Gastroesophageal sphincter (tissue), 4 donors: ENCODE data around the gene ARPIN. TPM values are rescaled to one million over a fixed set of nuclear protein-coding genes. Genes with fewer than 3 reads are reported as not detected.
"Not testable (repeated sequence)": the region's sequence is repeated elsewhere in the genome, so short reads cannot be mapped to it uniquely, and the experiment has no call there.

ENCODE experiments used
- ATAC-seq: fragments of 150-250 bp; one replicate; pipeline ENCODE4 v1.9.1; 2016; ENCODE audit warnings: mild to moderate bottlenecking, moderate library complexity
- H3K27ac ChIP-seq, 4 donors: fragments of 200-600 bp; sonication (generic) in 3 of 4; 1 replicate in 3 of 4; 2 replicates in 1 of 4; pipeline ENCODE4 v1.5.1; 2016 to 2019
- H3K27me3 ChIP-seq: fragments of 200-600 bp; sonication (generic); one replicate; pipeline ENCODE4 v1.5.1; 2019
- H3K36me3 ChIP-seq, 2 donors: fragments of 200-600 bp; sonication (generic); one replicate each; pipeline ENCODE4 v1.5.1; 2019; ENCODE audit warnings: control low read depth in 1 of 2
- H3K4me1 ChIP-seq, 3 donors: fragments of 200-600 bp; sonication (generic); 1 replicate in 2 of 3; 2 replicates in 1 of 3; pipeline ENCODE4 v1.5.1; 2016 to 2019; ENCODE audit warnings: control low read depth in 2 of 3
- H3K4me3 ChIP-seq, 2 donors: fragments of 200-600 bp; sonication (generic); one replicate each; pipeline ENCODE4 v1.5.1; 2019; ENCODE audit warnings: mild to moderate bottlenecking in 1 of 2, moderate library complexity in 1 of 2
- H3K9me3 ChIP-seq, 3 donors: fragments of 200-600 bp; sonication (generic); one replicate each; pipeline ENCODE4 v1.5.1; 2017 to 2019; ENCODE audit warnings: control low read depth in 2 of 3
- EP300 ChIP-seq: sonication (generic); formaldehyde crosslinking; IDR thresholded peaks from one replicate; pipeline ENCODE4 v1.6.1; 2017; ENCODE audit warnings: antibody characterized with exemption, mild to moderate bottlenecking
- POLR2A ChIP-seq, 2 donors: fragments of 450-650 bp; IDR thresholded peaks; one replicate each; pipeline ENCODE4 v1.6.1; 2017; ENCODE audit warnings: antibody characterized with exemption in 2 of 2, mild to moderate bottlenecking in 2 of 2, moderate library complexity in 1 of 2
- POLR2AphosphoS5 ChIP-seq: sonication (generic); formaldehyde crosslinking; IDR thresholded peaks from one replicate; pipeline ENCODE4 v1.6.1; 2017; ENCODE audit warnings: antibody characterized with exemption
- WGBS, 2 donors: methylation state at CpG; one replicate each; pipeline ENCODE4 v1.1.5; 2018; ENCODE audit warnings: low coverage in 1 of 2; 5-methylcytosine and 5-hydroxymethylcytosine counted together
- total RNA-seq, 4 donors: library from RNA; depleted of rRNA; stranded (reverse); fragments of >200 nt; gene quantifications; one replicate each; pipeline ENCODE4 v1.1.0, GENCODE V29; 2016
- TF ChIP-seq, protein P1 (sequence below), 4 experiments: fragments of 200-600 bp in 2 of 4; fragments of 450-650 bp in 2 of 4; sonication (generic) in 1 of 4; IDR thresholded peaks; one replicate each; pipeline ENCODE4 v1.5.1; 2017 to 2019; ENCODE audit warnings: antibody characterized with exemption in 4 of 4, mild to moderate bottlenecking in 2 of 4, moderate library complexity in 2 of 4

The ARPIN gene
- 10 to 100 TPM; 20.9 to 25.4 (median 24.3) TPM for total RNA-seq

DNA sequence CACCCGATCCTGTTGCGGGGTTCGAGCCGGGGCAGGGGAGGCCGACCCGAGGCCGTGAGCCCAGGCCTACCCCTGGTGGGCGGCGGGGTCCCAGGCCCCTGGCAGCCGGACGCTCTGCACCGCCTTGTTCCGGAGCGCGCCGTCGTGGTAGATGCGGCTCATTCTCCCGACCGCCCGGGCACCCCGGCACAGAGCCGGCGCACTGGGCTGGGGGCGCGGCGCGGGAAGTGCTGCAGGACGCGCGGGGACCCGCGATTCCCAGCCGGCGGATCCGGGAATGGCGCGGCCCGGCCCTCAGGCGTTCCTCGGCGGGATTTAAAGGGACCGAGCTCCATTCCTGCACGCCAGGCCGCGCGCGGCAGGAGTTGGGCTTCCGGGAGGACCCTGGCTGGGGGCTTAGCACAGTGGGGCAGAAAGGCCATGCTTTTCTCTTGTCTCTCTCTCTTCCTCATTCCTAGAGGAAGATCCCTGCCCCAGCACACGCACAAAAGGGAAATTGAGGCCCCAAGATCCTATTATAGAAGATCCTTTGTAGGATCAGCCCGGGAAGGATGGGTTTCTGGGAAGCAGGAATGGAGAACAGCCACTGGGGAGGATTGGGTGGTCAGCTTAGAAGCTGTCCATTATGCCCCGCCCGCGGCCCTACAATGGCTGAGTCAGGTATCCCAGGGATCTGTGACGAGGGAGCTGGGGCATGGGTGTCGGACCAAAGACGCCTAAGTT is at the start of gene ARPIN:
Gene ARPIN, minus strand, starts transcription at position 279 of the 723 bp plus-strand sequence. Its CDS starts 117 bp downstream, at position 162.
- H3K4me3 ChIP-seq, result peak within 1 kb of the TSS; percentile 88 to 93
- H3K27ac ChIP-seq, result peak within 1 kb of the TSS; percentile 54 to 87 (median 85)
- TF ChIP-seq, protein P1, sequence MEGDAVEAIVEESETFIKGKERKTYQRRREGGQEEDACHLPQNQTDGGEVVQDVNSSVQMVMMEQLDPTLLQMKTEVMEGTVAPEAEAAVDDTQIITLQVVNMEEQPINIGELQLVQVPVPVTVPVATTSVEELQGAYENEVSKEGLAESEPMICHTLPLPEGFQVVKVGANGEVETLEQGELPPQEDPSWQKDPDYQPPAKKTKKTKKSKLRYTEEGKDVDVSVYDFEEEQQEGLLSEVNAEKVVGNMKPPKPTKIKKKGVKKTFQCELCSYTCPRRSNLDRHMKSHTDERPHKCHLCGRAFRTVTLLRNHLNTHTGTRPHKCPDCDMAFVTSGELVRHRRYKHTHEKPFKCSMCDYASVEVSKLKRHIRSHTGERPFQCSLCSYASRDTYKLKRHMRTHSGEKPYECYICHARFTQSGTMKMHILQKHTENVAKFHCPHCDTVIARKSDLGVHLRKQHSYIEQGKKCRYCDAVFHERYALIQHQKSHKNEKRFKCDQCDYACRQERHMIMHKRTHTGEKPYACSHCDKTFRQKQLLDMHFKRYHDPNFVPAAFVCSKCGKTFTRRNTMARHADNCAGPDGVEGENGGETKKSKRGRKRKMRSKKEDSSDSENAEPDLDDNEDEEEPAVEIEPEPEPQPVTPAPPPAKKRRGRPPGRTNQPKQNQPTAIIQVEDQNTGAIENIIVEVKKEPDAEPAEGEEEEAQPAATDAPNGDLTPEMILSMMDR (IDR thresholded peaks at IDR 0.05), result peak in 2 of 4 experiments; percentile 26 to 30
- TF ChIP-seq EP300 (no peak), POLR2AphosphoS5 (peak; percentile 4), POLR2A (IDR thresholded peaks at IDR 0.05) (peak in 1 of 2 donors; percentile 22)
- no peaks in the 10 kb centered on the region for H3K9me3 ChIP-seq
- H3K4me1 ChIP-seq, result peaks cover 0 to 28% (median 0%) of the 10 kb centered on the region in 3 donors
- ATAC-seq, result peak; percentile 84
- 39% methylated on average over 8 of the region's 57 CpGs; no CpG with 5 or more reads in 1 of the 2 donors for WGBS, 2 donors
- no peaks in the 10 kb centered on the region for H3K27me3 ChIP-seq
- peaks cover 0 to 27% of the 10 kb centered on the region in 2 donors for H3K36me3 ChIP-seq

DNA sequence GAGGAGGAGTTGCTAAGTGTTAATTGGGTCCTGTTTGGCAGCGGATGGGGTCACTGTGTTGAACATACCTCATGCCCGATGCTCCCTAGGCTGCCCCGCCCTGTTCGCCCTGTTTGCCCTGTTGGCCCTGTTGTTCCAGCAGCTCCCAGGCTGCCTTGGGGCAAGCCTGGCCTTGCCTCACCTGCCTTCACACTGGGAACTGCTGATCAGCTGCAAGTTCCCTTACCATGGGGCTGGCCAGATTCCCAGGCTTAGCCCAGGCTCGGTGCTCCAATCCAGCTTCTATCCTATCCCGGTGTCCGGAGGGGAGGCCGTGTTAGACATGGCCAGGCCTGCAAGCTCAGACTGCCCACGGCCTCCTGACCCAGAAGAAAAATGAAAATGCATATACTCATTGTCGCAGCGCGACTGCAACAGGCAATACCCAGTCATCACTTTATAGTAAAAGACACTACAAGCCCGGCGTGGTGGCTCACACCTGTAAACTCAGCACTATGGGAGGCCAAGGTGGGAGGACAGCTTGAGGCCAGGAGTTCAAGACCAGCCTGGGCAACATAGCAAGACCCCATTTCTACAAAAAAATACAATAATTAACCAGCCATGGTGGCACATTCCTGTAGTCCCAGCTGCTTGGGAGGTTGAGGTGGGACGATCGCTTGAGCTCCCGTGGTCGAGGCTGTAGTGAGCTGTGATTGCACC is 45.5 kb upstream of the ARPIN start:
- Histone ChIP-seq H3K4me3 (no peak overlapping the region), H3K27ac (no peak overlapping the region), H3K36me3 (no peaks in the 10 kb centered on the region), H3K4me1 (no peaks in the 10 kb centered on the region), H3K9me3 (no peaks in the 10 kb centered on the region), H3K27me3 (no peaks in the 10 kb centered on the region)
- no peak for ATAC-seq
- TF ChIP-seq, protein P1 (IDR thresholded peaks at IDR 0.05), result no peak
- TF ChIP-seq EP300 (no peak), POLR2A (IDR thresholded peaks at IDR 0.05) (no peak), POLR2AphosphoS5 (no peak)
- 92% methylated on average over 5 of the region's 18 CpGs; no CpG with 5 or more reads in 1 of the 2 donors for WGBS, 2 donors

DNA sequence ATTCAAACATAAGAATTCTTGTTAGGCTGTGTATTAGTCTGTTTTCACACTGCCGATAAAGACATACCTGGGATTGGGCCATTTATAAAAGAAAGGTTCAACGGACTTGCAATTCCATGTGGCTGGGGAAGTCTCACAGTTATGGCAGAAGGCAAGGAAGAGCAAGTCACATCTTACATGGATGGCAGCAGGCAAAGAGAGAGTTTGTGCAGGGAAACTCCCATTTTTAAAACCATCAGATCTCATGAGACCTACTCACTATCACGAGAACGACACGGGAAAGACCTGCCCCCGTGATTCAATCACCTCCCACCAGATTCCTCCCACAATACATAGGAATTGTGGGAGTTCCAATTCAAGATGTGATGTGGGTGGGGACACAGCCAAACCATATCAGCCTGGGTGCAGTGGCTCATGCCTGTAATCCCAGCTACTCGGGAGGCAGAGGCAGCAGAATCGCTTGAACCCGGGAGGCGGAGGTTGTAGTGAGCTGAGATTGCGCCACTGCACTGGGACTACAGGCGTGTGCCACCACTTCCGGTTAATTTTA is 42.8 kb upstream of the ARPIN start:
- 90 to 91% methylated on average over 8 to 12 of the region's 13 CpGs for WGBS, 2 donors
- not testable (repeated sequence) for ATAC-seq, H3K27ac ChIP-seq, H3K36me3 ChIP-seq, H3K4me3 ChIP-seq, H3K27me3 ChIP-seq, H3K4me1 ChIP-seq, H3K9me3 ChIP-seq

DNA sequence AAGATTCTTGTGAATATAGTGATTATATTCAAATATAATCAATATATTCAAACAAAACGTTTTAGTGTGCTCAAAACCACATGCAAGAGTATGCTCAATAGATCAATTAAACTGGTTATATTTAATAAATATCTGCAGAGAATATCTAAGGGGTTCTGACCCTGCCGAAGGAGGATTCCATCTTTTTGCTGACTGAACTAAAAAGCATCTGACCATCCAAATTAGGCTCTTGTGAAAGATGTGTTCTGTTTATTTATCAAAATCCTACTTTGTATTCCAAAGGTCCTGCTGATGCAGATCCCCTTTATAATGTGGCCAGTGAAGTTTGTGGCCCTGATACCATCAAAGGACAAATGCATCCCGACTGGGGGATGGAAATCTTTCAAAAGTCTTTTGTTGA is 41.8 kb upstream of the ARPIN start:
- no peaks in the 10 kb centered on the region for H3K4me1 ChIP-seq

DNA sequence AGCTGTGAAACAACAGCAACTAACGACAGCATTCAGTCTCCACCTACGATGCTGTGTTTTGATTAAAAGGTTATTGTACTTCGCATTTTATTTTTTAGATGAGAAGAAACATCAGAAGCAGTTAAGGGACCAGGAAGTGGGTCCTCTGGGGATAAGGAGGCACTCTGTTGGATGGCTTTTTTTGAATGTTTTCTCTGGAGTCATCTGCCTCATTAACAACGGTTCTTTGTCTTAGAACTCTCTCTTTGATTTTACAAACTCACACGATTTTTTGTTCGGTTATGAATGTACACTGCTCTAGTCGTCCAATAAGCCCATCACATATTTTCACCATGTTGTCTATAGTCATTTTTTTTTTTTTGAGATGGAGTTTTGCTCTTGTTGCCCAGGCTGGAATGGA is 36.0 kb upstream of the ARPIN start:
- Histone ChIP-seq H3K4me3 (no peak overlapping the region), H3K4me1 (no peaks in the 10 kb centered on the region), H3K27ac (no peak overlapping the region), H3K9me3 (no peaks in the 10 kb centered on the region), H3K36me3 (no peaks in the 10 kb centered on the region), H3K27me3 (no peaks in the 10 kb centered on the region)
- ATAC-seq, result no peak
- TF ChIP-seq, protein P1 (IDR thresholded peaks at IDR 0.05), result no peak
- TF ChIP-seq POLR2AphosphoS5, result no peak
- TF ChIP-seq POLR2A (IDR thresholded peaks at IDR 0.05), result no peak
- TF ChIP-seq EP300, result no peak
- WGBS, 2 donors, result 70 to 82% methylated on average over 5 to 7 of the region's 7 CpGs

More for the DNA sequence above, 41.8 kb upstream of the ARPIN start:
- no peaks in the 10 kb centered on the region for H3K9me3 ChIP-seq
- no peaks in the 10 kb centered on the region for H3K27me3 ChIP-seq
- H3K27ac ChIP-seq, result no peak overlapping the region
- TF ChIP-seq POLR2A (IDR thresholded peaks at IDR 0.05), result no peak
- no peak for TF ChIP-seq POLR2AphosphoS5
- TF ChIP-seq, protein P1 (IDR thresholded peaks at IDR 0.05), result no peak
- no peak for TF ChIP-seq EP300
- no peak for ATAC-seq
- no peak overlapping the region for H3K4me3 ChIP-seq
- no peaks in the 10 kb centered on the region for H3K36me3 ChIP-seq
- 63 to 66% methylated on average over 3 of the region's 3 CpGs for WGBS, 2 donors
